ENCODE results near the gene PSKH1.
"Not testable (repeated sequence)": the region's sequence is repeated elsewhere in the genome, so short reads cannot be mapped to it uniquely, and the experiment has no call there.

DNA sequence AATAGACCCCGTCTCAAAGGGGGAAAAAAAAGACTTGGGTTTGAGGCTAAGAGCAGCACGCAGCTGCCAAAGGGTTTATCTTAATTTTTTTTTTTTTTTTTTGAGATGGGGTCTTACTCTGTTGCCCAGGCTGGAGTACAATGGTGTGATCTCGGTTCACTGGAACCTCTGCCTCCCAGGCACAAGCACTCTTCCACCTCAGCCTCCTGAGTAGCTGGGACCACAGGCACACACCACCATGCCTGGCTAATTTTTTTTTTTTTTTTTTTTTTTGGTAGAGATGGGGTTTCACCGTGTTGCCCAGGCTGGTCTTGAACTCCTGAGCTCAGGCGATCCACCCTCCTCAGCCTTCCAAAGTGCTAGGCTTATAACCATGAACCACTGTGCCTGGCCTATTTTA is 44.7 kb downstream of the PSKH1 start:
- TF ChIP-seq, protein P1, sequence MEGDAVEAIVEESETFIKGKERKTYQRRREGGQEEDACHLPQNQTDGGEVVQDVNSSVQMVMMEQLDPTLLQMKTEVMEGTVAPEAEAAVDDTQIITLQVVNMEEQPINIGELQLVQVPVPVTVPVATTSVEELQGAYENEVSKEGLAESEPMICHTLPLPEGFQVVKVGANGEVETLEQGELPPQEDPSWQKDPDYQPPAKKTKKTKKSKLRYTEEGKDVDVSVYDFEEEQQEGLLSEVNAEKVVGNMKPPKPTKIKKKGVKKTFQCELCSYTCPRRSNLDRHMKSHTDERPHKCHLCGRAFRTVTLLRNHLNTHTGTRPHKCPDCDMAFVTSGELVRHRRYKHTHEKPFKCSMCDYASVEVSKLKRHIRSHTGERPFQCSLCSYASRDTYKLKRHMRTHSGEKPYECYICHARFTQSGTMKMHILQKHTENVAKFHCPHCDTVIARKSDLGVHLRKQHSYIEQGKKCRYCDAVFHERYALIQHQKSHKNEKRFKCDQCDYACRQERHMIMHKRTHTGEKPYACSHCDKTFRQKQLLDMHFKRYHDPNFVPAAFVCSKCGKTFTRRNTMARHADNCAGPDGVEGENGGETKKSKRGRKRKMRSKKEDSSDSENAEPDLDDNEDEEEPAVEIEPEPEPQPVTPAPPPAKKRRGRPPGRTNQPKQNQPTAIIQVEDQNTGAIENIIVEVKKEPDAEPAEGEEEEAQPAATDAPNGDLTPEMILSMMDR (IDR thresholded peaks at IDR 0.05) = not testable (repeated sequence)
- not testable (repeated sequence) for TF ChIP-seq POLR2A (IDR thresholded peaks at IDR 0.05)

Measured in testis (tissue), 2 donors.